ENCODE measurements around the gene ZNF646.

ZNF646 gene

DNA sequence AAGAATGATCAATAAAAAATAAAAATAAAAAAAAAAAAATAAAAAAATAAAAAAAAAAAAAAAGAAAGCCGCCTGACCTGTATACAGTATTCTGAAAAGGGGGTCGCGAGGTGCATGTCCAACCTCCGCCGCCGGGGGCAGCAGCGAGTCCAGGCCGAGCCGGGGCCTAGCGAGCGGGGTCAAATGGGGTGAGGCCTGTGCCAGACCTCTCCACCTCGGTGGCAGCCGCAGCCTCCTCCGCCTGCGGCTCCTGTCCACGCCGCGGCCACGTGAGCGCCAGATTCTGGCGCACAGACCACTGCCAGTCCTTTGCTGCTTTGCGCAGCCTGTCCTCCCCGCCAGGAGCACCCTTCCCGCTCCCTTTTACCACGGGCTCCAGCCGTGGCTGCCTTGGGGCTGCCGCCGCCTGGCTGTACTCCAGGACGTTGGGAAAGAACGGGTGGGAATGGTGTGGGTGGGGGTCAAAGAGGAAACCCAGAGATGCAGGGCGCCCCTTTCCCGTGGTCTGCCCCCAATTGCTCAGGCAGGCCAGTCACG lies 31.5 kb downstream of the ZNF646 start:
- DNase-seq (ENCODE audit: low read depth, low spot score), result no peak
- POLR2A ChIA-PET, result no interaction called here
- CTCF ChIA-PET, result no interaction called here
- TF ChIP-seq, protein P1, sequence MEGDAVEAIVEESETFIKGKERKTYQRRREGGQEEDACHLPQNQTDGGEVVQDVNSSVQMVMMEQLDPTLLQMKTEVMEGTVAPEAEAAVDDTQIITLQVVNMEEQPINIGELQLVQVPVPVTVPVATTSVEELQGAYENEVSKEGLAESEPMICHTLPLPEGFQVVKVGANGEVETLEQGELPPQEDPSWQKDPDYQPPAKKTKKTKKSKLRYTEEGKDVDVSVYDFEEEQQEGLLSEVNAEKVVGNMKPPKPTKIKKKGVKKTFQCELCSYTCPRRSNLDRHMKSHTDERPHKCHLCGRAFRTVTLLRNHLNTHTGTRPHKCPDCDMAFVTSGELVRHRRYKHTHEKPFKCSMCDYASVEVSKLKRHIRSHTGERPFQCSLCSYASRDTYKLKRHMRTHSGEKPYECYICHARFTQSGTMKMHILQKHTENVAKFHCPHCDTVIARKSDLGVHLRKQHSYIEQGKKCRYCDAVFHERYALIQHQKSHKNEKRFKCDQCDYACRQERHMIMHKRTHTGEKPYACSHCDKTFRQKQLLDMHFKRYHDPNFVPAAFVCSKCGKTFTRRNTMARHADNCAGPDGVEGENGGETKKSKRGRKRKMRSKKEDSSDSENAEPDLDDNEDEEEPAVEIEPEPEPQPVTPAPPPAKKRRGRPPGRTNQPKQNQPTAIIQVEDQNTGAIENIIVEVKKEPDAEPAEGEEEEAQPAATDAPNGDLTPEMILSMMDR (IDR thresholded peaks at IDR 0.05; ENCODE audit: insufficient read depth, low read length, missing control alignments), result peak; percentile 88
- H3K4me3 ChIP-seq (ENCODE audit: low read depth, low read length), result no peak overlapping the region

DNA sequence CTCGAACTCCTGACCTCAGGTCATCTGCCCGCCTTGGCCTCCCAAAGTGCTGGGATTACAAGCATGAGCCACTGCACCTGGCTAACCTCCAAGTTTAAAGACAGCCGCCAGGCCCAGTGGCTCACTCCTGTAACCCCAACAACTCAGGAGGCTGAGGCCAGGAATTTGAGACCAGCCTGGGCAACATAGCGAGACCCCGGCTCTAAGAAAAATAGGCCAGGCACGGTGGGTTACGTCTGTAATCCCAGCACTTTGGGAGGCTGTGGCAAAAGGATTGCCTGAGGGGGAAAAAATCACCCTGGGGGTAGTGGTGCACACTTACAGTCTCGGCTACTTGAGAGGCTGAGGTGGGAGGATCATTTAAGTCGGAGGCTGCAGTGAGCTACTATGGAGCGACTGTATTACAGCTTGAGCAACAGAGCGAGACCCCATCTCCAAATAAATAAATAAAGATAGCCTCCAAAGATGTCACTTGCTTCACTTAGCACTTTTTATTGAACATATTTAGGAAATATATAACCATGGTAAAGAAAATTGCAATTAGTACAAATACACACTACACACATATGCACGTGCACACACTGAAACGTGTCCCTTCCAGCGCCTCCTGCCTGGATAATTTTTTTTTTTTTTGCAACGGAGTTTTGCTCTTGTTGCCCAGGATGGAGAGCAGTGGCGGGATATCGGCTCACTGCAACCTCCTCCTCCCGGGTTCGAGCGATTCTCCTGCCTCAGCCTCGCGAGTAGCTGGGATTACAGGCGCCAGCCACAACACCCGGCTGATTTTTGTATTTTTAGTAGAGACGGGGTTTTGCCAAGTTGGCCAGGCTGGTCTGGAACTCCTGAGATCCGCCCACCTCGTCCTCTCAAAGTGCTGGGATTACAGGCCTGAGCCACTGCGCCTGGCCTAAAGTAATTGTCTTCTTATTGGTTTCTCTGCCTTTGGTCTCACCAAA lies 32.6 kb downstream of the ZNF646 start:
- no peak overlapping the region for H3K4me3 ChIP-seq (ENCODE audit: low read depth, low read length)
- no peak for DNase-seq (ENCODE audit: low read depth, low spot score)
- ChIA-PET CTCF (interaction anchor here (2.3 kb wide), 1 partner anchor 10 kb away, joined by 18 read pairs; the partner anchor contains the start of gene VKORC1), POLR2A (no interaction called here)
- TF ChIP-seq, protein P1 (IDR thresholded peaks at IDR 0.05; ENCODE audit: insufficient read depth, low read length, missing control alignments), result no peak

DNA sequence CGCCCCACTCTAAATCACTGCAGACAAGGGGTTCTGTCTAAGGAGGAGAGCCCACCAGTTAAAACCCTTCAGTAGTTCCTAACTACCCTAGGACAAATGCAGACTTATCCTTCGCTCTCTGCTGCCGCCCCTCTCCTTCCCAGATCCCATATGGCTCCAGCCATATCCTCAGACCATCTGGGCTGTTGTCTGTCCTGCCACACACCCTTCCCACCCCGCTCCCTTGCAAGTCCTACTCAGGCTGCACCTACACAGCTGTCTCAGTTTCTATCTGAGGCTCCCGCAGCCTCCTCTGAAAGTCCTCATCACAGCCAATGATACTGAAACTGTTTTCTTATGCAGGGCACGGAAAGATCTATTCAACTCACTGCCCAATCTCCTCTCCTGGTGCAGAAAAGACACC lies 33.2 kb downstream of the ZNF646 start:
- ChIA-PET POLR2A (interaction anchor here (2.3 kb wide), 1 partner anchor 10 kb away, joined by 9 read pairs; the partner anchor contains the start of gene KAT8), CTCF (interaction anchor here (2.3 kb wide), 1 partner anchor 10 kb away, joined by 18 read pairs; the partner anchor contains the start of gene VKORC1)

DNA sequence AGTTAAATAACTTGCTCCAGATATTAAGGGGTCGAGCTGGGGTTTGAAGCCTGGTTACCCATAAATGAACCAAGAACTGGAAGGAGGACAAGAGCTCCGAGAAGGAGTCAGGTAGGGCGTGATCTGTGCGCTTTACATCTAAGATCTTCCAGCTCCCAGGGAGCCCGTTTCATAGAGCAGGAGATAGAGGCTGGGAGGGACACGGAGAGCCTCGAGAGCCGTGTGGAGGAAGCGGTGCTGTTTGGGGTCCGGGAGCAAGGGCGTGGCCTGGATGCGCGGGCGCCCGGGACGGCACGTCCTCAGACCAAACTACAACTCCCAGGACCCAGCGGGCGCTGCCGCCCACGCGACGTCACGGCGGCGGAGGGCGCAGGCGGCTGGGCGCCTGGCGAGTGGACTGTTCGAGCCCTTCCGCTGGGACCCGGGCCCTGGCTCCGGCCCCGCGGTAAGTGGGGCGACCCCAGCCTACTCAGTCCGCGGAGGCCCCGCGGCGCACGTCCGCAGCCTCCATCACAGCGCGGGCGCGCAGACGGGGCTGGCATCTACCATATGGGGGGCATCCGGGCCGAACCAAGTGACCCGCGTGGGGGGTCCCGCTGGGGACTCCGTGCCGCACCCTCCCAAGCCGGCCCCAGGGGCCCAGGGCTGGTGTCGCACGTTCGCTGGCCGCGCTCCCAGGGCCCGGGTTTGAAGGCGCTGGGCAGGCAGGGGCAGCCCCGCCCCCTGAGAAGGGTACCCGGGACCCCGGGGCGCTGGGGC lies 34.0 kb downstream of the ZNF646 start, which contains the start of gene BCKDK:
Gene BCKDK (plus strand): TSS at position 352 of the 759 bp plus-strand sequence. CDS start 838 bp downstream, outside the sequence.
- ChIA-PET POLR2A (interaction anchor here (2.3 kb wide), 1 partner anchor 9 kb away, joined by 9 read pairs; the partner anchor contains the start of gene KAT8), CTCF (interaction anchor here (2.3 kb wide), 1 partner anchor 11 kb away, joined by 18 read pairs; the partner anchor contains the start of gene VKORC1)
- H3K4me3 ChIP-seq (ENCODE audit: low read depth, low read length), result peak within 1 kb of the TSS; percentile 77
- no peak for DNase-seq (ENCODE audit: low read depth, low spot score)
- TF ChIP-seq, protein P1 (IDR thresholded peaks at IDR 0.05; ENCODE audit: insufficient read depth, low read length, missing control alignments), result no peak

More for the DNA sequence above, 33.2 kb downstream of the ZNF646 start:
- H3K4me3 ChIP-seq (ENCODE audit: low read depth, low read length), result peak overlapping the region; percentile 77; the same call in 1 of the 2 replicates
- DNase-seq (ENCODE audit: low read depth, low spot score), result no peak
- TF ChIP-seq, protein P1 (IDR thresholded peaks at IDR 0.05; ENCODE audit: insufficient read depth, low read length, missing control alignments), result no peak

DNA sequence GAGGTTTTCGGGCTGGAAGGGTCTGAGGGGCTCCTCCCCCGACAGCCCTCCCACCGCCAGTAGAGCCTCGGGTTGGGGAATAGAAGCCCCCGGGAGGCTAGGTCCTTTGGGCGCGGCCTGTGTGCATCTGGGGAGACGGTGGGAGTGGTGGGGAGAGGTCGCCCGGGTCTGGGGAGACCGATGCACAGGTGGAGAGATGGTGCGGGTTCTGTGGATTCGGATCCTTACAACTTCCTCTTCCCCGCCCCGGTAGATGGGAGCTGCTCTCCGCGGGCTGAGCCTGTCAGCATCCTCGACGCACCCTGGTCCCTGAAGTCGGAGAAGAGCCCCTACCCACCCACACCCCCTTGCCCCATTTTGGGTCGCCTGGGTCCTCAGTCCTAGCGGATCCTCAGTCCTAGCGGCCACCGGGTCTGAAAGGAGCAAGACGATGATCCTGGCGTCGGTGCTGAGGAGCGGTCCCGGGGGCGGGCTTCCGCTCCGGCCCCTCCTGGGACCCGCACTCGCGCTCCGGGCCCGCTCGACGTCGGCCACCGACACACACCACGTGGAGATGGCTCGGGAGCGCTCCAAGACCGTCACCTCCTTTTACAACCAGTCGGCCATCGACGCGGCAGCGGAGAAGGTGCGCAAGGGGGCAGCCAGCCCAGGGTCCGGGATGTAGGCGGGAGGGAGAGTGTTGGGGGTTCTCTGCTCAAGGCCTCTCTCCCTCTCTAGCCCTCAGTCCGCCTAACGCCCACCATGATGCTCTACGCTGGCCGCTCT lies 34.8 kb downstream of the ZNF646 start:
- ChIA-PET POLR2A (interaction anchor here (2.3 kb wide), 1 partner anchor 9 kb away, joined by 9 read pairs; the partner anchor contains the start of gene KAT8), CTCF (interaction anchor here (1.0 to 1.1 kb wide), 2 partner anchors 12 to 113 kb away, joined by 3 read pairs; no protein-coding TSS in a partner anchor)
- DNase-seq (ENCODE audit: low read depth, low spot score), result no peak
- TF ChIP-seq, protein P1 (IDR thresholded peaks at IDR 0.05; ENCODE audit: insufficient read depth, low read length, missing control alignments), result no peak
- H3K4me3 ChIP-seq (ENCODE audit: low read depth, low read length), result peak overlapping the region; percentile 77

Data from AG04449 (cell line).